HepG2 (cell line): Measurements from ENCODE around the gene SLC16A3. TPM values are rescaled to one million over a fixed set of nuclear protein-coding genes. Genes with fewer than 3 reads are reported as not detected.
A peak's percentile ranks its signal among the peaks of the same experiment; 100 is the strongest.

Experiments used
- ATF1 ChIP-seq: IDR thresholded peaks from 2 replicates; pipeline ENCODE4 v1.6.1; 2016; ENCODE audit warnings: mild to moderate bottlenecking, control low read depth
- GATAD1 ChIP-seq: IDR thresholded peaks from 2 replicates; pipeline ENCODE4 v1.6.1; 2016; ENCODE audit warnings: missing genetic modification reagents, missing compliant biosample characterization
- GTF3A ChIP-seq: sonication (generic); formaldehyde crosslinking; conservative IDR thresholded peaks from 2 replicates; pipeline ENCODE4 v1.4.0; 2020; ENCODE audit warnings: mild to moderate bottlenecking, missing genetic modification reagents
- NCOA5 ChIP-seq: sonication (generic); formaldehyde crosslinking; IDR thresholded peaks from 2 replicates; pipeline ENCODE4 v1.4.0; 2020; ENCODE audit warnings: missing genetic modification reagents
- NCOR1 ChIP-seq: fragments of 200-600 bp; sonication (generic); IDR thresholded peaks from 2 replicates; pipeline ENCODE4 v1.7.0; 2017; ENCODE audit warnings: antibody characterized with exemption, low read length, borderline replicate concordance
- NONO ChIP-seq, 2 experiments: fragments of 450-650 bp in 1 of 2; sonication (generic) in 1 of 2; formaldehyde crosslinking in 1 of 2; IDR thresholded peaks in 1 of 2; conservative IDR thresholded peaks in 1 of 2; 2 replicates each; pipeline versions ENCODE4 v1.6.1 to v1.8.0; 2017 to 2022; ENCODE audit warnings: mild to moderate bottlenecking in 1 of 2, missing genetic modification reagents in 1 of 2, moderate library complexity in 1 of 2
- PHB2 ChIP-seq: fragments of 450-650 bp; IDR thresholded peaks from 2 replicates; pipeline ENCODE4 v1.6.1; 2018; ENCODE audit not compliant: partially characterized antibody
- PLRG1 ChIP-seq: fragments of 450-650 bp; conservative IDR thresholded peaks from 2 replicates; pipeline ENCODE4 v1.6.1; 2016
- RBM22 ChIP-seq: fragments of 200-400 bp; formaldehyde crosslinking; optimal IDR thresholded peaks from 2 replicates; pipeline ENCODE3; 2017; ENCODE audit warnings: mild to moderate bottlenecking, low read length, moderate library complexity
- ZKSCAN5 ChIP-seq: sonication (generic); formaldehyde crosslinking; IDR thresholded peaks from 2 replicates; pipeline ENCODE4 v1.5.1; 2020; ENCODE audit warnings: mild to moderate bottlenecking, missing genetic modification reagents
- ZNF142 ChIP-seq: sonication (generic); formaldehyde crosslinking; IDR thresholded peaks from 2 replicates; pipeline ENCODE4 v1.4.0; 2020; ENCODE audit warnings: missing genetic modification reagents
- ZNF143 ChIP-seq: sonication (generic); formaldehyde crosslinking; IDR thresholded peaks from 2 replicates; pipeline ENCODE4 v1.4.0; 2020; ENCODE audit warnings: missing genetic modification reagents
- ZNF335 ChIP-seq: sonication (generic); formaldehyde crosslinking; IDR thresholded peaks from 2 replicates; pipeline ENCODE4 v1.4.0; 2020; ENCODE audit warnings: missing genetic modification reagents
- ZNF382 ChIP-seq: sonication (generic); formaldehyde crosslinking; IDR thresholded peaks from 2 replicates; pipeline ENCODE4 v1.5.0; 2020; ENCODE audit warnings: missing genetic modification reagents, mild to moderate bottlenecking, borderline replicate concordance
- ZNF513 ChIP-seq: sonication (generic); formaldehyde crosslinking; conservative IDR thresholded peaks from 2 replicates; pipeline ENCODE4 v1.5.0; 2020; ENCODE audit warnings: missing genetic modification reagents
- ZNF616 ChIP-seq: sonication (generic); formaldehyde crosslinking; IDR thresholded peaks from 2 replicates; pipeline ENCODE4 v1.5.0; 2020; ENCODE audit warnings: low read depth, mild to moderate bottlenecking, missing genetic modification reagents
- ZNF672 ChIP-seq: sonication (generic); formaldehyde crosslinking; IDR thresholded peaks from 2 replicates; pipeline ENCODE4 v1.8.1; 2022; ENCODE audit warnings: missing genetic modification reagents
- ZNF766 ChIP-seq: sonication (generic); formaldehyde crosslinking; IDR thresholded peaks from 2 replicates; pipeline ENCODE4 v1.5.0; 2020; ENCODE audit warnings: missing genetic modification reagents, borderline replicate concordance
- ZNF841 ChIP-seq: sonication (generic); formaldehyde crosslinking; IDR thresholded peaks from 2 replicates; pipeline ENCODE4 v1.8.1; 2023; ENCODE audit warnings: missing genetic modification reagents, borderline replicate concordance
- polyA plus RNA-seq, 8 experiments: library from polyadenylated mRNA; depleted of rRNA in 3 of 8; stranded (reverse) in 7 of 8; unstranded in 1 of 8; fragments of >200 nt; fragmentation: Illumina TruSeq in 4 of 8; extraction: Trizol in 4 of 8; gene quantifications; 2 replicates each; pipeline versions ENCODE4 v1.2.1 to v1.2.3, GENCODE V29; 2011 to 2016; ENCODE audit warnings: low read depth in 4 of 8, missing spikeins in 1 of 8, mixed read lengths in 1 of 8; ENCODE audit not compliant: insufficient read depth in 1 of 8
- total RNA-seq, 5 experiments: library from RNA; depleted of rRNA; stranded (reverse); fragments of >200 nt; fragmentation: Illumina TruSeq; extraction: Trizol; gene quantifications; 2 replicates each; pipeline ENCODE4 v1.2.3, GENCODE V29; 2016; ENCODE audit warnings: low read depth in 1 of 5
- TF ChIP-seq, protein P1 (sequence below): sonication (generic); formaldehyde crosslinking; IDR thresholded peaks from 2 replicates; pipeline ENCODE4 v1.4.0; 2020; ENCODE audit warnings: missing genetic modification reagents

SLC16A3 gene
- total and polyA plus RNA-seq, 2 of the 13 experiments (the other 11 are each of a cell fraction or from before 2014, with no cell fraction given): 242 to 349 TPM

- TF ChIP-seq NCOA5 (no peak), NCOR1 (no peak), ATF1 (CRISPR knock-in tag) (no peak), RBM22 (no peak), ZNF142 (peak; percentile 25), ZNF672 (CRISPR knock-in tag) (0 out of 2 replicates have a peak, but pooled peaks have one; percentile 60), GATAD1 (no peak; the same call in 1 of the 2 replicates), ZKSCAN5 (CRISPR knock-in tag) (no peak), ZNF513 (CRISPR knock-in tag) (no peak), PHB2 (no peak), ZNF766 (CRISPR knock-in tag) (peak; percentile 85; the same call in 1 of the 2 replicates), ZNF382 (CRISPR knock-in tag) (no peak), ZNF841 (CRISPR knock-in tag) (no peak), ZNF335 (no peak), NONO (IDR thresholded peaks at IDR 0.05) (no peak), NONO (CRISPR knock-in tag; conservative IDR thresholded peaks at IDR 0.05) (no peak), GTF3A (CRISPR knock-in tag) (no peak), PLRG1 (no peak), ZNF143 (CRISPR knock-in tag) (no peak), ZNF616 (CRISPR knock-in tag) (no peak)
- TF ChIP-seq, protein P1, sequence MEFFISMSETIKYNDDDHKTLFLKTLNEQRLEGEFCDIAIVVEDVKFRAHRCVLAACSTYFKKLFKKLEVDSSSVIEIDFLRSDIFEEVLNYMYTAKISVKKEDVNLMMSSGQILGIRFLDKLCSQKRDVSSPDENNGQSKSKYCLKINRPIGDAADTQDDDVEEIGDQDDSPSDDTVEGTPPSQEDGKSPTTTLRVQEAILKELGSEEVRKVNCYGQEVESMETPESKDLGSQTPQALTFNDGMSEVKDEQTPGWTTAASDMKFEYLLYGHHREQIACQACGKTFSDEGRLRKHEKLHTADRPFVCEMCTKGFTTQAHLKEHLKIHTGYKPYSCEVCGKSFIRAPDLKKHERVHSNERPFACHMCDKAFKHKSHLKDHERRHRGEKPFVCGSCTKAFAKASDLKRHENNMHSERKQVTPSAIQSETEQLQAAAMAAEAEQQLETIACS (CRISPR knock-in tag): no peak
Measured at GRCh38 chr17:82228842-82229697, at the start of gene SLC16A3 (continued).
